Stimulated activated naive CD8-positive, alpha-beta T cell treated with anti-CD3 and anti-CD28 coated beads, Interleukin-15, amount 100 ng/mL, for 72 hours (primary cell): Measurements from ENCODE around the gene CASQ2.

Experiments used
- ATAC-seq: fragments of 150-1000 bp; cut with Tn5 transposase; 2 replicates; pipeline ENCODE4 v1.10.0; 2021; ENCODE audit warnings: mild to moderate bottlenecking, moderate library complexity
- DNase-seq, 2 donors: peaks; one replicate each; pipeline ENCODE4 v3.0.0; 2021 to 2022
- H3K27ac Mint-ChIP-seq, 2 donors: one replicate each; pipeline ENCODE4 v1.8.0; 2022; ENCODE audit warnings: mild to moderate bottlenecking in 2 of 2, mixed read lengths in 2 of 2, moderate library complexity in 2 of 2
- H3K27me3 Mint-ChIP-seq: one replicate; pipeline ENCODE4 v1.8.0; 2022; ENCODE audit warnings: mixed read lengths
- H3K4me1 Mint-ChIP-seq: one replicate; pipeline ENCODE4 v1.8.0; 2022; ENCODE audit warnings: mild to moderate bottlenecking, mixed read lengths
- H3K4me3 Mint-ChIP-seq, 2 donors: one replicate each; pipeline ENCODE4 v1.8.0; 2022; ENCODE audit warnings: mild to moderate bottlenecking in 2 of 2, mixed read lengths in 2 of 2, moderate library complexity in 1 of 2
- H3K9me3 Mint-ChIP-seq, 2 donors: one replicate each; pipeline ENCODE4 v1.8.0; 2022; ENCODE audit warnings: mixed read lengths in 2 of 2

The CASQ2 gene

GRCh38 chr1:115672224-115673009 is 96.1 kb downstream of the CASQ2 start:
- H3K4me1 Mint-ChIP-seq = peaks cover 6% of the 10 kb centered on the region
- peaks cover 7% of the 10 kb centered on the region for H3K27me3 Mint-ChIP-seq
- DNase-seq = no peak
- no peak overlapping the region for H3K4me3 Mint-ChIP-seq
- H3K27ac Mint-ChIP-seq = no peak overlapping the region
- ATAC-seq = no peak
- peaks cover 0 to 7% of the 10 kb centered on the region in 2 donors for H3K9me3 Mint-ChIP-seq

GRCh38 chr1:115671176-115671934 is 97.2 kb downstream of the CASQ2 start:
- ATAC-seq (no peak), DNase-seq (no peak)
- peaks cover 6% of the 10 kb centered on the region for H3K4me1 Mint-ChIP-seq
- peaks cover 0 to 7% of the 10 kb centered on the region in 2 donors for H3K9me3 Mint-ChIP-seq
- H3K4me3 Mint-ChIP-seq = no peak overlapping the region
- peak overlapping the region in 1 of 2 donors; percentile 82 for H3K27ac Mint-ChIP-seq
- peaks cover 7% of the 10 kb centered on the region for H3K27me3 Mint-ChIP-seq

- no peak for DNase-seq
- Mint-ChIP-seq H3K27ac (peak overlapping the region in 1 of 2 donors; percentile 25), H3K4me3 (no peak overlapping the region), H3K4me1 (peaks cover 6% of the 10 kb centered on the region), H3K9me3 (peaks cover 0 to 7% of the 10 kb centered on the region in 2 donors), H3K27me3 (peaks cover 7% of the 10 kb centered on the region)
- ATAC-seq = no peak
Observed at GRCh38 chr1:115670476-115671175, 97.9 kb downstream of the CASQ2 start.

DNA sequence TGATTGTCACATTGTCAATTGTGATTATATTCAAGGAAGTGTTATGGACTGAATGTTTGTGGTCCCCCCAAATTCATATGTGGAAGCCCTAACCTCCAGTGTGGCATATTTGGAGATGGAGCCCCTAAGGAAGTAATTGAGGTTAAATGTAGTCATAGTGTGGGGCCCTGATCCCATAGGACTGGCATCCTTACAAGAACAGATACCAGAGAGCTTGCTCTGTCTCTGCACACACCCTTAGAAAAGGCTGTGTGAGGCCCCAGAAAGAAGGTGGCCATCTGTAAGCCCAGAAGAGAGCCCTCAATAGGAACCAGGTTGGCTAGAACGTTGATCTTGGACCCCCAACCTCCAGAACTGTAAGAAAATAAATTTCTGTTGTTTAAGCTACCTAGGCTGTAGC is 98.6 kb downstream of the CASQ2 start:
- H3K9me3 Mint-ChIP-seq = peaks cover 0 to 7% of the 10 kb centered on the region in 2 donors
- H3K4me1 Mint-ChIP-seq = peaks cover 6% of the 10 kb centered on the region
- H3K27ac Mint-ChIP-seq = no peak overlapping the region
- no peak overlapping the region for H3K4me3 Mint-ChIP-seq
- peaks cover 7% of the 10 kb centered on the region for H3K27me3 Mint-ChIP-seq
- ATAC-seq (no peak), DNase-seq (no peak)

- Mint-ChIP-seq H3K4me3 (no peak overlapping the region), H3K4me1 (peaks cover 6% of the 10 kb centered on the region), H3K9me3 (peaks cover 0 to 7% of the 10 kb centered on the region in 2 donors), H3K27ac (no peak overlapping the region), H3K27me3 (peaks cover 3% of the 10 kb centered on the region)
- ATAC-seq = no peak
- no peak for DNase-seq
Observed at GRCh38 chr1:115669002-115669673, 99.4 kb downstream of the CASQ2 start.

DNA sequence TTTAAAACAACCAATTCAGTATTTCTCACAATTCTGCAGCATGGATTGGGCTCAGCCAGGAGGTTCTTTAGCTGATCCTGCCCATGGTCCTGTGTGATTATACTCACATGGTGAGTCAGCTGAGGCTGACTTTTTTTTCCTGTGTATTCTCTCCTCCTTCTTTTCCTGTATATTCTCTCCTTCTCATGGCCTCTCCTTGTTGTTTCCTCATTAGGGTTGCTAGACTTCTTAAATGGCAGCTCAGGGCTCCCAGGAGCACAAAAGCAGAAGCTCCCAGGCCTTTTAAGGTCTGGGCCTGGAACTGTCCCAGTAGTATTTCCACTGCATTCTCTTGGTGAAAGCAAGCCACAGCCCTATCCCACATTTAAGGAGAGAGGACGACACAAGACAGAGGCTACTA is 99.9 kb downstream of the CASQ2 start:
- ATAC-seq (no peak), DNase-seq (no peak)
- no peak overlapping the region for H3K4me3 Mint-ChIP-seq
- no peak overlapping the region for H3K27ac Mint-ChIP-seq
- no peaks in the 10 kb centered on the region for H3K27me3 Mint-ChIP-seq
- H3K9me3 Mint-ChIP-seq = peaks cover 0 to 7% of the 10 kb centered on the region in 2 donors
- peaks cover 6% of the 10 kb centered on the region for H3K4me1 Mint-ChIP-seq

DNA sequence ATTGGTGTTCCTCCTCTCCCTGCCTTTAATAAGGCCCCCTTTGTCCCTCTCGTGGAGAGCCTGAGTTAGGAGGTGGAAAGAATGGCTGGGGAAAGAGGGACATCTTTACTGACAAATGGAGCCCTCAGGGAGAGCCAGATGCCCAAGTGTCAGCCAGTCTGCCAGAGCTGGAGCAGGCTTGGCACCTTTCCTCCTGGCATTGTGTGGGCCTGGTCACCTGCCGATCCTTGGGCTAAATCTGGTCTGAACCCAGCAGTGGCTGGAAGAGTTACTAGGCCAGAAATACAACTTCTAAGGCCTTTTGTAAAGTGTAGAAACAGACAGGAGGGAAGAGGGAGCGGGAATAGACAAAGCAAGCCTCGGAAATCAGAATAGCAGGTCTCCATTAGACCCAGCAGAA is 101.8 kb downstream of the CASQ2 start:
- Mint-ChIP-seq H3K27ac (peak overlapping the region in 1 of 2 donors; percentile 19), H3K4me3 (no peak overlapping the region), H3K9me3 (peaks cover 0 to 7% of the 10 kb centered on the region in 2 donors), H3K27me3 (no peaks in the 10 kb centered on the region), H3K4me1 (peaks cover 6% of the 10 kb centered on the region)
- DNase-seq = no peak
- ATAC-seq = no peak

DNA sequence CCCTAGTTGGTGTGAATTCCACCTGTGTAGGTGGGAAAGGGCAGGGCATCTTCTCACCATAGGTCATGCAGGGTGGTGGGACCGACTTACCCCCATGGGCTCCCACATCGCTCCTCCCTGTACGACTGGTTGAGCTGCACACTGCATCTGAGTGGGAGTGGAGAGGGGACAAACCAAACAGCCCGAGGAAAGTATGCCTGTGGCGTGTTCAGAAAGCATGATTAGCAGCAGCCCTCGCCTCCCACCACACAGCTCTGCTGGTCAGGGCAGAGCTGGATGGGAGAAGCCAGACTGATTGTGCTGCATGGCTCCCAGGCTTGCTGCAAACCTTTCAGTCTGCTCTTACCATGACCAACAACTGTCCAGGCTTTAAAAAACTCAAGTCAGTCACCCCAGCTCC is 102.3 kb downstream of the CASQ2 start:
- no peak overlapping the region for H3K27ac Mint-ChIP-seq
- DNase-seq (no peak), ATAC-seq (no peak)
- H3K9me3 Mint-ChIP-seq = peaks cover 0 to 7% of the 10 kb centered on the region in 2 donors
- peaks cover 6% of the 10 kb centered on the region for H3K4me1 Mint-ChIP-seq
- no peaks in the 10 kb centered on the region for H3K27me3 Mint-ChIP-seq
- no peak overlapping the region for H3K4me3 Mint-ChIP-seq

GRCh38 chr1:115665319-115666096 is 103.0 kb downstream of the CASQ2 start:
- Mint-ChIP-seq H3K4me3 (no peak overlapping the region), H3K4me1 (peaks cover 6% of the 10 kb centered on the region), H3K27me3 (no peaks in the 10 kb centered on the region), H3K9me3 (peaks cover 0 to 7% of the 10 kb centered on the region in 2 donors), H3K27ac (no peak overlapping the region)
- ATAC-seq (no peak), DNase-seq (no peak)

DNA sequence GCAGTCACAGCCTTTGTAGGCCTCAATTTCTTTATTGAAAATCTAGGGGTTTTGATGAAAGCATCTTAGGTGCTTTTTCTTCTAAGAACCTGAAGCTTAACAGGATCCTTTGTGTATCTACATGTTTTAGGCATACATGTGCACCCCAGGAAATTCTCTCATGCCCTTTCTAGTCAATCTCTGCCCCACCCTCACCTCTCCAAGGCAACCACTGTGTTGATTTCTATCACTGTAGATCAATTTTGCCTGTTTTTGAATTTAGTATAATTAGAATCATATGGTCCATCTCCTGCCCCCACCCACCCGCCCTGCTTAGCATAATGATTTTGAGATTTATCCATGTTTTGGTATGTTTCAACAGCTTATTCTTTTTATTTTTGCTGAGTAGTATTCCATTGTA is 107.4 kb downstream of the CASQ2 start:
- Mint-ChIP-seq H3K27me3 (peaks cover 9% of the 10 kb centered on the region), H3K27ac (peak overlapping the region in 1 of 2 donors; percentile 33)

DNA sequence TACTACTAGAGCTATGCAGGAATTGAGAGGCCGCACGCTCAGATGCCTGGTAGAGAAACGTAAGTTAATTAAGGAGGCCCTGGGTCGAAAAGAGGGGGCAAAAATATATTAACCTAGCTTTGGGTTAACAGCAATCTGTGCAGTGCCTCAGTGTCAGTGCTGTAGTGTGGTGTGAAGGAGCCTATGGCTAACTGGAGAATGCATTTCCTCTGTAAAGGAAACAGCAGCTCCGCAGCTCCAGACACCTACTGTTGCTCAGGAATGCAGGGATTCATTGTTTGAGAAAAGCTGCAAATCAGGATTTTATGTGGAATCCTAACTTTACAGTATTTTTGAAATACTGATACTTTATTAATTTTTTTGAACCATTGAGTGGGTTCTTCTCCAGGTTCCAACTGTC is 108.4 kb downstream of the CASQ2 start:
- DNase-seq (no peak), ATAC-seq (no peak)
- Mint-ChIP-seq H3K9me3 (peaks cover 0 to 8% of the 10 kb centered on the region in 2 donors), H3K4me3 (no peak overlapping the region), H3K27me3 (peaks cover 15% of the 10 kb centered on the region), H3K27ac (no peak overlapping the region), H3K4me1 (peaks cover 6% of the 10 kb centered on the region)

More for the DNA sequence above, 107.4 kb downstream of the CASQ2 start:
- H3K9me3 Mint-ChIP-seq = peaks cover 0 to 8% of the 10 kb centered on the region in 2 donors
- H3K4me1 Mint-ChIP-seq = no peaks in the 10 kb centered on the region
- H3K4me3 Mint-ChIP-seq = no peak overlapping the region
- no peak for DNase-seq
- ATAC-seq = no peak

- H3K27ac Mint-ChIP-seq = peak overlapping the region in 1 of 2 donors; percentile 48
- DNase-seq (no peak), ATAC-seq (no peak)
- H3K4me3 Mint-ChIP-seq = no peak overlapping the region
- peaks cover 0 to 8% of the 10 kb centered on the region in 2 donors for H3K9me3 Mint-ChIP-seq
- H3K4me1 Mint-ChIP-seq = peaks cover 12% of the 10 kb centered on the region
- H3K27me3 Mint-ChIP-seq = peaks cover 28% of the 10 kb centered on the region
Observed at GRCh38 chr1:115658646-115659045, 109.9 kb downstream of the CASQ2 start.

DNA sequence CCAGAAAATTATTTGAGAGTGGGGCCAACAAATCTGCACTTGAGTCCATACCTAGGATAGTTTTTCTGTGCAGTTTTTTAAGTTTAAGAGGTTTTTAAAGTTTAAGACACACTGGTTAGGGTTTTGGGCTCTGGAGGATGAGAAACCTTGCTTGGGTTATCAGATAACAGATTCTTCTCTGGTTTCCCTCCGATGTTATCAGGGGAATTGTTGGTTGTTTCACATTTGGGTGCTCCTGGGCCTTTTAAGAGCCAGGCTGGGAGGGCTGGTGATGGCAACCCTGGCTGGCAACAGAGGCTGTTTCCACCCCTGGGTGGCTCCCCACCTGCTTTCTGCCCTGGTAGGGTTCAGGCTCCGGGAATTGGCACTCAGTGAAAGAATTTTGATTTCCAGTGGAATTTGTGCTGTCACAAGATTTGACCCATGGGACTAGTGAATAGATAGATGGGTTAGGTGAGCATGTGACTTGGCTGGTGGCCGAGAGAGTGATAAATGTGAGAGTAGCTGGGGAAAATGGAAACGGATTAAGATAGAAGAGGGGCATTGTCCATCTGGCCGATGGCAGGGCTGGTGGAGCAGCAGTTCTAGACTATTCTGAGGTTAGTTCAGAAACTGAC is 111.9 kb downstream of the CASQ2 start:
- Mint-ChIP-seq H3K27ac (no peak overlapping the region), H3K4me3 (no peak overlapping the region), H3K9me3 (peaks cover 0 to 8% of the 10 kb centered on the region in 2 donors), H3K27me3 (peaks cover 28% of the 10 kb centered on the region), H3K4me1 (peaks cover 12% of the 10 kb centered on the region)
- no peak for ATAC-seq
- no peak for DNase-seq

- H3K27ac Mint-ChIP-seq = no peak overlapping the region
- peaks cover 28% of the 10 kb centered on the region for H3K27me3 Mint-ChIP-seq
- H3K4me1 Mint-ChIP-seq = peaks cover 12% of the 10 kb centered on the region
- H3K9me3 Mint-ChIP-seq = peaks cover 0 to 8% of the 10 kb centered on the region in 2 donors
- H3K4me3 Mint-ChIP-seq = no peak overlapping the region
- ATAC-seq = no peak
- no peak for DNase-seq
Observed at GRCh38 chr1:115655916-115656315, 112.6 kb downstream of the CASQ2 start.
